ENCODE data around the gene CHRNG. TPM values are rescaled to one million over a fixed set of nuclear protein-coding genes. Genes with fewer than 3 reads are reported as not detected.

The CHRNG gene
- total RNA-seq, 1 donor from 2014 or later = not detected

- no peak for DNase-seq
- Histone ChIP-seq H3K4me3 (no peak overlapping the region), H3K27me3 (ENCODE audit: low read depth) (no peaks in the 10 kb centered on the region), H3K36me3 (peaks cover 66% of the 10 kb centered on the region), H3K27ac (replicated peaks) (no peak overlapping the region), H3K9me3 (replicated peaks) (no peaks in the 10 kb centered on the region), H3K4me1 (peaks cover 19% of the 10 kb centered on the region)
- intact Hi-C loops (cut with micrococcal nuclease) = no loop called here
- TF ChIP-seq, protein P1, sequence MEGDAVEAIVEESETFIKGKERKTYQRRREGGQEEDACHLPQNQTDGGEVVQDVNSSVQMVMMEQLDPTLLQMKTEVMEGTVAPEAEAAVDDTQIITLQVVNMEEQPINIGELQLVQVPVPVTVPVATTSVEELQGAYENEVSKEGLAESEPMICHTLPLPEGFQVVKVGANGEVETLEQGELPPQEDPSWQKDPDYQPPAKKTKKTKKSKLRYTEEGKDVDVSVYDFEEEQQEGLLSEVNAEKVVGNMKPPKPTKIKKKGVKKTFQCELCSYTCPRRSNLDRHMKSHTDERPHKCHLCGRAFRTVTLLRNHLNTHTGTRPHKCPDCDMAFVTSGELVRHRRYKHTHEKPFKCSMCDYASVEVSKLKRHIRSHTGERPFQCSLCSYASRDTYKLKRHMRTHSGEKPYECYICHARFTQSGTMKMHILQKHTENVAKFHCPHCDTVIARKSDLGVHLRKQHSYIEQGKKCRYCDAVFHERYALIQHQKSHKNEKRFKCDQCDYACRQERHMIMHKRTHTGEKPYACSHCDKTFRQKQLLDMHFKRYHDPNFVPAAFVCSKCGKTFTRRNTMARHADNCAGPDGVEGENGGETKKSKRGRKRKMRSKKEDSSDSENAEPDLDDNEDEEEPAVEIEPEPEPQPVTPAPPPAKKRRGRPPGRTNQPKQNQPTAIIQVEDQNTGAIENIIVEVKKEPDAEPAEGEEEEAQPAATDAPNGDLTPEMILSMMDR (IDR thresholded peaks at IDR 0.05; ENCODE audit: borderline replicate concordance) = no peak
Observed at GRCh38 chr2:232577841-232578240, 38.3 kb downstream of the CHRNG start.

GRCh38 chr2:232578626-232579025 is 39.1 kb downstream of the CHRNG start:
- Histone ChIP-seq H3K27ac (replicated peaks) (no peak overlapping the region), H3K36me3 (peaks cover 63% of the 10 kb centered on the region), H3K27me3 (ENCODE audit: low read depth) (no peaks in the 10 kb centered on the region), H3K4me3 (no peak overlapping the region), H3K4me1 (peaks cover 19% of the 10 kb centered on the region), H3K9me3 (replicated peaks) (no peaks in the 10 kb centered on the region)
- no peak for DNase-seq
- TF ChIP-seq, protein P1 (IDR thresholded peaks at IDR 0.05; ENCODE audit: borderline replicate concordance) = no peak
- intact Hi-C loops (cut with micrococcal nuclease) = no loop called here

DNA sequence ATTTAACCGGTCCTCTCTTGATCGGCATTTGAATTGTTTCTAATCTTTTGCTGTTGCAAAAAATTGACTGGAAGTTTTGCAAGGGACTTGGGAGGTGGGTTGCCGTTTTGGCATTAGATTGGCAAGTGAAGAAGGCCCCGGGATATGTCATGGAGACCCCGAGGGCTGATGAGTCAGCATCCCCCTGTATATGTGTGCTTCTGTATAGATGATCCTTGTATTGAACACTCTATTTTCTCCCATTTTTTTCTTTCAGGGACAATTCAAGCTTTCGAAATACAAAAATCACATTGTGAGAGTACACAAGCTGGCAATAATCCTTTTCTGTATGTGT is 41.1 kb downstream of the CHRNG start:
- H3K4me1 ChIP-seq = peaks cover 19% of the 10 kb centered on the region
- TF ChIP-seq, protein P1 (IDR thresholded peaks at IDR 0.05; ENCODE audit: borderline replicate concordance) = no peak
- intact Hi-C loops (cut with micrococcal nuclease) = no loop called here
- no peak for DNase-seq
- H3K27ac ChIP-seq (replicated peaks) = no peak overlapping the region
- no peak overlapping the region for H3K4me3 ChIP-seq
- H3K36me3 ChIP-seq = peaks cover 51% of the 10 kb centered on the region
- peaks cover 8% of the 10 kb centered on the region for H3K9me3 ChIP-seq (replicated peaks)
- no peaks in the 10 kb centered on the region for H3K27me3 ChIP-seq (ENCODE audit: low read depth)

DNA sequence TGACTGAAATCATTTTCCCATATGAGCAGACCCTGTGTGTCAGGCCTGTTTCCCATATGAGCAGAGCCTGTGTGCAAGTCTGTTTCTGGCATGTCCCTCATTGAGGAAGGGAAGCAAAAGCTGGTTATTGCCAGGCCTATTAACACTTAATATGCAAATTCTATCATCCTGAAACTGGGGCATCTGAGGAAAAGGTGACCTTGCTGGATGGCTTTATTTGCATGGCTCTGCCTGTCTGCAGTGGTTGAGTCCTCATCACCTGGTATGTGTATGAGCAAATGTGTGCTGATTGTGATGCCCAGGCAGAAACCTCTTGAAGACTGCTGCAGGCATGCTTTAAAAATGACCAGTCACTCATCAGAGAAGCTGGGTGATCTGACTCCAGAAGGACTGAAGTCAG is 42.2 kb downstream of the CHRNG start:
- intact Hi-C loops (cut with micrococcal nuclease) = no loop called here
- H3K27me3 ChIP-seq (ENCODE audit: low read depth) = no peaks in the 10 kb centered on the region
- TF ChIP-seq, protein P1 (IDR thresholded peaks at IDR 0.05; ENCODE audit: borderline replicate concordance) = no peak
- H3K4me1 ChIP-seq = peaks cover 19% of the 10 kb centered on the region
- peaks cover 8% of the 10 kb centered on the region for H3K9me3 ChIP-seq (replicated peaks)
- H3K4me3 ChIP-seq = no peak overlapping the region
- no peak overlapping the region for H3K27ac ChIP-seq (replicated peaks)
- H3K36me3 ChIP-seq = peaks cover 41% of the 10 kb centered on the region
- no peak for DNase-seq

- H3K36me3 ChIP-seq = peaks cover 32% of the 10 kb centered on the region
- H3K9me3 ChIP-seq (replicated peaks) = peaks cover 8% of the 10 kb centered on the region
- DNase-seq = no peak
- TF ChIP-seq, protein P1 (IDR thresholded peaks at IDR 0.05; ENCODE audit: borderline replicate concordance) = no peak
- intact Hi-C loops (cut with micrococcal nuclease) = no loop called here
- no peak overlapping the region for H3K4me3 ChIP-seq
- H3K27ac ChIP-seq (replicated peaks) = no peak overlapping the region
- H3K4me1 ChIP-seq = peaks cover 13% of the 10 kb centered on the region
- H3K27me3 ChIP-seq (ENCODE audit: low read depth) = no peaks in the 10 kb centered on the region
Observed at GRCh38 chr2:232584238-232584637, 44.7 kb downstream of the CHRNG start.
